ENCODE data around the gene CDYL2. TPM values are rescaled to one million over a fixed set of nuclear protein-coding genes. Genes with fewer than 3 reads are reported as not detected.

Gene CDYL2
- total and polyA plus RNA-seq, 8 donors, result 0.60 to 7.3 (median 1.7) TPM

DNA sequence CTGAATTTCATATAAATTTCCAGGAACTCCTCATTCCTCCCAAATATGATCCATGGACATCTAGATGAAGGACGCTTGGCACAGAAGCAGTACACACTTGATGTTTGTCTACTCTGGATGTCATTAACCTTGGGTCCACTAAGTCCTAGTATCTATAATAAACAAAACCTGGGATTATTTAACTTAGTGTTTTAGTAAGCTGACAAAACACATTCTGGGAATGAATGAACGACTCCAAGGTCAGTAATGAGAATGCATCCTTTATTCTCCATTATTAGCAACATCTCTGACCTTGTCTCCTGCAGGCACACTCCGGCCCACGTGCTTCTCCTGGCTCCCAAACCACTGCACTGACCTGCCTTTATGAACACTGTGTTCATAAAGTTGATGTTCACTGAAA lies 24.1 kb upstream of the CDYL2 start:
- no peak for TF ChIP-seq POLR2AphosphoS5 (IDR thresholded peaks at IDR 0.05)
- TF ChIP-seq POLR2A (IDR thresholded peaks at IDR 0.05), result no peak
- TF ChIP-seq, protein P1, sequence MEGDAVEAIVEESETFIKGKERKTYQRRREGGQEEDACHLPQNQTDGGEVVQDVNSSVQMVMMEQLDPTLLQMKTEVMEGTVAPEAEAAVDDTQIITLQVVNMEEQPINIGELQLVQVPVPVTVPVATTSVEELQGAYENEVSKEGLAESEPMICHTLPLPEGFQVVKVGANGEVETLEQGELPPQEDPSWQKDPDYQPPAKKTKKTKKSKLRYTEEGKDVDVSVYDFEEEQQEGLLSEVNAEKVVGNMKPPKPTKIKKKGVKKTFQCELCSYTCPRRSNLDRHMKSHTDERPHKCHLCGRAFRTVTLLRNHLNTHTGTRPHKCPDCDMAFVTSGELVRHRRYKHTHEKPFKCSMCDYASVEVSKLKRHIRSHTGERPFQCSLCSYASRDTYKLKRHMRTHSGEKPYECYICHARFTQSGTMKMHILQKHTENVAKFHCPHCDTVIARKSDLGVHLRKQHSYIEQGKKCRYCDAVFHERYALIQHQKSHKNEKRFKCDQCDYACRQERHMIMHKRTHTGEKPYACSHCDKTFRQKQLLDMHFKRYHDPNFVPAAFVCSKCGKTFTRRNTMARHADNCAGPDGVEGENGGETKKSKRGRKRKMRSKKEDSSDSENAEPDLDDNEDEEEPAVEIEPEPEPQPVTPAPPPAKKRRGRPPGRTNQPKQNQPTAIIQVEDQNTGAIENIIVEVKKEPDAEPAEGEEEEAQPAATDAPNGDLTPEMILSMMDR (IDR thresholded peaks at IDR 0.05), result no peak
- no peak for TF ChIP-seq EP300 (IDR thresholded peaks at IDR 0.05)
- no peak for DNase-seq
- intact Hi-C loops (cut with DNase I; ENCODE audit: low total_unique reads), result no loop called here
- no peaks in the 10 kb centered on the region for H3K4me1 ChIP-seq
- no peak overlapping the region for H3K4me3 ChIP-seq
- WGBS, 5 donors, result 28 to 41% (median 39%) methylated on average over 4 of the region's 4 CpGs
- H3K9me3 ChIP-seq, result no peaks in the 10 kb centered on the region
- H3K36me3 ChIP-seq, result no peaks in the 10 kb centered on the region
- H3K27me3 ChIP-seq, result no peaks in the 10 kb centered on the region
- H3K27ac ChIP-seq, result no peak overlapping the region

DNA sequence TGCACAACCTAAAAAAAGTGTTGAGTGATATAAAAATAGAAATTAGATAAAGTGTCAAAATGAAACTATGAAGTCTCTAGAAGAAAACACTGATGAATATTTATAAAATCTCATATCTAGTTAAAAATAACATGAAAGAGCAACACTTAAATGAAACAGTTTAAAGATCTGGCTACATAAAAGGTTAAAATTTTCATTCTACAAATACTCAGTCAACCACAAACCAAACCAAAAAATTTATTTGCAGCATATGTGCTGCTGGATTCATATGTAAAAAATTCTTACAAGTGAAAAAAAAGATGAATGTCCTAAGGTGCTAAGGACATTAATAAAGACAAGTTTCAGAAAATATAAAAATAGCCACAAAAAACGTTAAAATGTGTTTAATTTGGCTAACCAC lies 22.6 kb upstream of the CDYL2 start:
- H3K4me3 ChIP-seq, result no peak overlapping the region
- H3K36me3 ChIP-seq, result no peaks in the 10 kb centered on the region
- H3K27me3 ChIP-seq, result no peaks in the 10 kb centered on the region
- no peaks in the 10 kb centered on the region for H3K4me1 ChIP-seq
- TF ChIP-seq POLR2A (IDR thresholded peaks at IDR 0.05), result no peak
- TF ChIP-seq POLR2AphosphoS5 (IDR thresholded peaks at IDR 0.05), result no peak
- no peak for TF ChIP-seq EP300 (IDR thresholded peaks at IDR 0.05)
- TF ChIP-seq, protein P1 (IDR thresholded peaks at IDR 0.05), result no peak
- 11 to 27% (median 18%) methylated on average over 1 of the region's 1 CpG for WGBS, 5 donors
- H3K9me3 ChIP-seq, result no peaks in the 10 kb centered on the region
- H3K27ac ChIP-seq, result no peak overlapping the region
- no peak for DNase-seq
- intact Hi-C loops (cut with DNase I; ENCODE audit: low total_unique reads), result no loop called here

DNA sequence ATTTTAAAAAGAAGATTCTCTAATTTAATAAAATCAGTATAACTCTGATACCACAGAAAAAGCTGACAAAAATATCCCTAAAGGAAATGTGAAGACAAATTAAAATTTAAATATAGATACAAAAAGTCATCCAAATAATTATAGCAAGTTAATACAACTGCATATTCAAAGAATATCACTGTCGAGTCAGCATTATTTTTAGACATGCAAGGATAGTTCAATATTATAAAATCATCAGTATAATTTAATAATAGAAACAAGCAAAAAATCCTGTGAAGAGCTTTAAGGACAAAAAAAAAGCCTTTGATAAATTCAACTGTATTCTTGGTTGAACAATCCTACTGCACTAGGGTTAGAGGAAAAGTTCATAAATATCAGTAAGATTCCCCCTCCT lies 21.0 kb upstream of the CDYL2 start:
- DNase-seq, result no peak
- Histone ChIP-seq H3K27me3 (no peaks in the 10 kb centered on the region), H3K27ac (no peak overlapping the region), H3K36me3 (no peaks in the 10 kb centered on the region), H3K9me3 (no peaks in the 10 kb centered on the region), H3K4me1 (no peaks in the 10 kb centered on the region), H3K4me3 (no peak overlapping the region)
- TF ChIP-seq EP300 (IDR thresholded peaks at IDR 0.05) (no peak), POLR2AphosphoS5 (IDR thresholded peaks at IDR 0.05) (no peak), POLR2A (IDR thresholded peaks at IDR 0.05) (no peak)
- TF ChIP-seq, protein P1 (IDR thresholded peaks at IDR 0.05), result no peak
- intact Hi-C loops (cut with DNase I; ENCODE audit: low total_unique reads), result no loop called here
- WGBS, 5 donors, result 94 to 100% (median 99%) methylated on average over 1 of the region's 1 CpG

DNA sequence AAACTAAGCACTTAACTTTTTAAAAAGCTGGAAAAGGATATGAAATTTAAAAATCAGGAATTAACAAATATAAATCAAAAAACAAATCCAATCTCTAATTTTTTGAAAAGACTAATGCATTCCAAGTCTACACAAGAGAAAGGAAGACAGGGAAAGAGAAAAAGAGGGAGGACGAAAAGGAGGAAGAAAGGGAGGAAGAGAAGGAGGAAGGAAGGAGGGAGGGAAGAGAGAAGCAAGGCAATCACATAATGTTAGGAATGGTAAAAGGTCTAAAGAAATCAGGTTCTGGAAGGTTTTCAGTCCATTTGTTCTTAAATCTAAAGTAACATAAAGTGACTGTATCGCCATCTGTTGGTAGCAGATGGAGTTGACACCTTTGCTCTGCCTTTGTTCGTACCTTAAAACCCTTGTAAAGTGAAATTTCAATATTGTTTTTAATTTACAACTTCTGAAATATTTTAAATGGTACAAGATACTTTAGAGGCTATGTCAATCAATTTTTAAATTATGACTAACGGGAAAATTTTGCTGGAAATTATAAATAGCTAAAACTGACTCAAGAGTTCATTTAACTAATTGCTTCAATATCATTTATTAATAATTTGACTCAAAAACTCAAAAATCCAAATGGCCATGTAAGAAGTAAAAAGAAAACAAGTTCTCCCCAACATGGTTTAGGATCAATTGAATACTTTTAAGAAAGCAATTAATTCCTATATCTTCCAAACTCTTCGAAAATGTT lies 20.4 kb upstream of the CDYL2 start:
- DNase-seq, result peak; percentile 39 to 77
- Histone ChIP-seq H3K27ac (no peak overlapping the region), H3K4me1 (no peaks in the 10 kb centered on the region), H3K4me3 (no peak overlapping the region), H3K27me3 (no peaks in the 10 kb centered on the region), H3K9me3 (no peaks in the 10 kb centered on the region), H3K36me3 (no peaks in the 10 kb centered on the region)
- 23 to 26% (median 24%) methylated on average over 5 of the region's 5 CpGs for WGBS, 5 donors
- TF ChIP-seq, protein P1 (IDR thresholded peaks at IDR 0.05), result peak in 5 of 7 experiments; percentile 45 to 69 (median 61)
- no peak for TF ChIP-seq POLR2A (IDR thresholded peaks at IDR 0.05)
- intact Hi-C loops (cut with DNase I; ENCODE audit: low total_unique reads), result no loop called here

Data from stomach (tissue), 9 donors.